Gastrocnemius medialis (tissue), 4 donors: ENCODE data around the gene CCL4.

Experiments
- CTCF ChIP-seq, 5 experiments: fragments of 450-650 bp in 3 of 5; fragments of 200-600 bp in 2 of 5; sonication (generic) in 2 of 5; IDR thresholded peaks in 4 of 5; conservative IDR thresholded peaks in 1 of 5; 1 replicate in 4 of 5; 2 replicates in 1 of 5; pipeline ENCODE4 v1.5.1; 2016 to 2019; ENCODE audit warnings: antibody characterized with exemption in 5 of 5, mild to moderate bottlenecking in 3 of 5, moderate library complexity in 3 of 5
- POLR2A ChIP-seq, 2 donors: fragments of 450-650 bp; IDR thresholded peaks; one replicate each; pipeline ENCODE4 v1.6.1; 2017; ENCODE audit warnings: antibody characterized with exemption in 2 of 2, mild to moderate bottlenecking in 2 of 2, moderate library complexity in 2 of 2

GRCh38 chr17:36060816-36061215 lies 42.8 kb upstream of the CCL4 start:
- TF ChIP-seq CTCF (IDR thresholded peaks at IDR 0.05 in 4 of 5, conservative IDR thresholded peaks at IDR 0.05 in 1 of 5) (no peak), POLR2A (IDR thresholded peaks at IDR 0.05) (no peak)
